ENCODE results near the gene IFITM5. TPM values are rescaled to one million over a fixed set of nuclear protein-coding genes. Genes with fewer than 3 reads are reported as not detected.

The IFITM5 gene
- total and polyA plus RNA-seq, 9 of the 15 experiments (the other 6 are each of a cell fraction or from before 2014, with no cell fraction given): 0.19 TPM; not detected in 8

GRCh38 chr11:312092-312816, 12.9 kb upstream of the IFITM5 start:
- Histone ChIP-seq H3K79me2 (ENCODE audit: control insufficient read depth, insufficient read depth, low read length) (peaks cover 78% of the 10 kb centered on the region), H4K20me1 (replicated peaks; ENCODE audit: control insufficient read depth, insufficient read depth, low read length) (peaks cover 5% of the 10 kb centered on the region; the same call in 1 of the 2 replicates), H3K9ac (ENCODE audit: insufficient read depth in 1 of 2, low read depth in 2 of 2, low read length in 2 of 2) (peak overlapping the region; percentile 0 to 82; a peak in 3 of 4 replicates), H3K27me3 (ENCODE audit: control insufficient read depth in 2 of 2, insufficient read depth in 2 of 2, low read length in 2 of 2) (no peaks in the 10 kb centered on the region), H2AFZ (ENCODE audit: low read depth, low read length) (peak overlapping the region; percentile 60), H3K4me3 (peak overlapping the region; percentile 17), H3K4me1 (replicated peaks in 1 of 2; ENCODE audit: control insufficient read depth in 2 of 2, insufficient read depth in 2 of 2, low read length in 2 of 2) (peaks cover 27 to 49% of the 10 kb centered on the region in 2 experiments), H3K36me3 (ENCODE audit: control insufficient read depth, insufficient read depth, low read length) (peaks cover 27% of the 10 kb centered on the region; the same call in 1 of the 3 replicates), H3K9me3 (replicated peaks; ENCODE audit: control insufficient read depth, insufficient read depth, low read depth, low read length) (no peaks in the 10 kb centered on the region), H3K27ac (ENCODE audit: extremely low read depth, low read depth, low read length) (peak overlapping the region; percentile 87), H3K9me1 (ENCODE audit: control insufficient read depth, insufficient read depth, low read length) (no peaks in the 10 kb centered on the region), H3K4me2 (ENCODE audit: insufficient read depth, low read length) (peak overlapping the region; percentile 95)
- DNase-seq (ENCODE audit: extremely low read depth in 1 of 4, low spot score in 3 of 4): peak in 2 of 4 experiments; percentile 56 to 66
- BruUV-seq (replicated peaks): no TSS peak
- in situ Hi-C loops (cut with MboI): loop anchor here (5.0 kb wide), 1 partner anchor 40 kb away; no protein-coding TSS in a partner anchor
- POLR2A ChIA-PET: interaction anchor here (0.8 to 2.1 kb wide), 4 partner anchors 12 to 33 kb away, joined by 3 to 9 read pairs (median 5); no protein-coding TSS in a partner anchor
- CTCF ChIA-PET (ENCODE audit: low intra/inter-chr PET ratio): no interaction called here
- intact Hi-C loops (cut with micrococcal nuclease): loop anchor here (5.0 kb wide), 1 partner anchor 45 kb away; no protein-coding TSS in a partner anchor
- WGBS (ENCODE audit: insufficient coverage, low coverage, missing lambda C conversion rate): 20% methylated on average over 13 of the region's 14 CpGs
- no peak for FAIRE-seq
- no peak for ATAC-seq
- TF ChIP-seq SMAD3 (CRISPR knock-in tag; conservative IDR thresholded peaks at IDR 0.05) (no peak), CBX5 (IDR thresholded peaks at IDR 0.05; ENCODE audit: borderline replicate concordance, low read depth) (no peak), SNRNP70 (optimal IDR thresholded peaks at IDR 0.05; ENCODE audit: low read depth, low read length) (no peak), SP1 (CRISPR knock-in tag; IDR thresholded peaks at IDR 0.05) (no peak), PTRF (tag; IDR thresholded peaks at IDR 0.05) (no peak), TSC22D4 (tag; IDR thresholded peaks at IDR 0.05) (no peak), XRCC4 (IDR thresholded peaks at IDR 0.05; ENCODE audit: extremely low read depth, insufficient read depth, insufficient read length) (no peak), TRIM25 (IDR thresholded peaks at IDR 0.05; ENCODE audit: borderline replicate concordance) (no peak), ZNF263 (CRISPR knock-in tag; IDR thresholded peaks at IDR 0.05; ENCODE audit: borderline replicate concordance) (no peak), RBBP5 (IDR thresholded peaks at IDR 0.05; ENCODE audit: borderline replicate concordance, insufficient read depth, low read length, poor library complexity, severe bottlenecking) (peak; percentile 27), ZBTB7A (IDR thresholded peaks at IDR 0.05; ENCODE audit: borderline replicate concordance, control insufficient read depth, low read depth, low read length) (no peak), ZKSCAN3 (CRISPR knock-in tag; IDR thresholded peaks at IDR 0.05) (no peak)
- TF ChIP-seq, protein P1, sequence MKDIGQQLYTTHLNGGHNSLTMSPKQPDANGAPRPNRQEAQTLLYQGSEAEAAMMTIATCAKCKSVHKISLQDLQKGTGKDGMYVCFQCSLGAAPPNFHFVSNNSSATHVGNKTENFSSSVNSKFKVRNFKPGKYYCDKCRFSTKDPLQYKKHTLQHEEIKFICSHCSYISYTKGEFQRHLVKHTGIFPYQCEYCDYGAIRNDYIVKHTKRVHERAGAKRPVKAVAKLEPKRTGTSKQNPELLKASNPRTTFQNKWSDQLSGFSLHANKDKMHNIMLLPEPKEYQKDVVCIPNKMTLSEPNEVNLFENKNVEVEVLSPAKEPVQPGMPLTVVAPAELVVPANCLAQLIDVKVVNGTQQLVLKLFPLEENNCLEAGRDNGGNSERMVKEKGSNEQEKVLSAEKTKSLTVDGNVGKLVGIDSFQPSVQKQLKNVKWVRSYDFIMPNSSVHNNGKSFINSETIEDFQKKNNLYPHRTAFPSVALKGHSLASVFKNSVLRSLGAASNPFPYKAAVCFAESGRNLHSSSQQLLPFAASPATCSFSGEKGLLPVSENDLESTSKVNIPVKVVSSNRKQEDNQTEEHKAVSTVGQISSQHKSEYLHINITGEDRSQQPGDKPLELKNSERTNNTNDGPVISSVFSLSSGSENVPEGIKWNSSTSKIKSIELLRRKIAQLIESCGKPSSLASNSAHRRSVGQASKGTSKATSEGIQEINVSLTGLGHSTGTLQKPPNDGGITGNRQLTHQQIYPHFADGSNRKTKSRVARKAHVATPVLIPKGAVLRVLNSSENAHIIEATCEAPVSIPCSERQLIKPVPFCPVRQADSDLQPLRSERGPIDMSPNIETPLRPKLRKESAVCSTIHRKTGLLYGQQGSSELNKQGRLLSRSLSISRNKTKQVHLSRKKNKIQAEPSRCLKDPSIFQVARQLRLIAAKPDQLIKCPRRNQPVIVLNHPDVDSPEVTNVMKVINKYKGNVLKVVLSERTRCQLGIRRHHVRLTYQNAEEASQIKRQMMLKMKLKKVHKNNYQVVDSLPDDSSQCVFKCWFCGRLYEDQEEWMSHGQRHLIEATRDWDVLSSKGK (CRISPR knock-in tag; IDR thresholded peaks at IDR 0.05): no peak

All from K562 (cell line).